HFF-Myc (cell line): ENCODE results near the gene IFT43.

Experiments used
- DNase-seq: peaks from one replicate; pipeline ENCODE4 v3.0.0-alpha.2; 2011; ENCODE audit warnings: low read depth; ENCODE audit errors: extremely low read depth
- H3K4me3 ChIP-seq: replicated peaks from 2 replicates; pipeline ENCODE4 v1.5.1; 2011; ENCODE audit warnings: low read depth, mild to moderate bottlenecking, control low read depth, low read length
- TF ChIP-seq, protein P1 (sequence below): IDR thresholded peaks from 2 replicates; pipeline ENCODE4 v1.5.1; 2012; ENCODE audit warnings: mild to moderate bottlenecking, low read depth, low read length, control low read depth; ENCODE audit errors: missing control alignments

The IFT43 gene

GRCh38 chr14:76022991-76023390, 37.4 kb downstream of the IFT43 start:
- DNase-seq, result no peak
- TF ChIP-seq, protein P1, sequence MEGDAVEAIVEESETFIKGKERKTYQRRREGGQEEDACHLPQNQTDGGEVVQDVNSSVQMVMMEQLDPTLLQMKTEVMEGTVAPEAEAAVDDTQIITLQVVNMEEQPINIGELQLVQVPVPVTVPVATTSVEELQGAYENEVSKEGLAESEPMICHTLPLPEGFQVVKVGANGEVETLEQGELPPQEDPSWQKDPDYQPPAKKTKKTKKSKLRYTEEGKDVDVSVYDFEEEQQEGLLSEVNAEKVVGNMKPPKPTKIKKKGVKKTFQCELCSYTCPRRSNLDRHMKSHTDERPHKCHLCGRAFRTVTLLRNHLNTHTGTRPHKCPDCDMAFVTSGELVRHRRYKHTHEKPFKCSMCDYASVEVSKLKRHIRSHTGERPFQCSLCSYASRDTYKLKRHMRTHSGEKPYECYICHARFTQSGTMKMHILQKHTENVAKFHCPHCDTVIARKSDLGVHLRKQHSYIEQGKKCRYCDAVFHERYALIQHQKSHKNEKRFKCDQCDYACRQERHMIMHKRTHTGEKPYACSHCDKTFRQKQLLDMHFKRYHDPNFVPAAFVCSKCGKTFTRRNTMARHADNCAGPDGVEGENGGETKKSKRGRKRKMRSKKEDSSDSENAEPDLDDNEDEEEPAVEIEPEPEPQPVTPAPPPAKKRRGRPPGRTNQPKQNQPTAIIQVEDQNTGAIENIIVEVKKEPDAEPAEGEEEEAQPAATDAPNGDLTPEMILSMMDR, result no peak
- H3K4me3 ChIP-seq, result no peak overlapping the region

DNA sequence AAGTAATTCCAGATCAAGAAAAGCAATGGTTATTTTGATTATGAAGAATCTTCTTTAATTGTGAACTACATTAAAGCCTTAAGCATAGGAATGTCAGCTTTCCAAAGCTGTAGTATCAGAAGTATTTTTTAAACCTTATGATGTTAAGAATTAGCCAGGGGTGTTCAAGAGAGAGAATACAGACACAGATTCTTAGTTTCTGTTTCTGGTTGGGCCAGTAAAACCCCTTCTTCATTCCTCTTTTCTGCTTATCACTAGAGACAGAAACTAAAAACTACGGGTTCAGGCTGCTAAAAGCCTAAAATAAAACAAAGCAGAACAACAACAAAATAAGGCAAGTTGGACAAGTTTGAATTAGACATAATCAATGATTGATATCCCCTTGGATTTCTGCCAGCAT, 38.2 kb downstream of the IFT43 start:
- no peak overlapping the region for H3K4me3 ChIP-seq
- no peak for DNase-seq
- TF ChIP-seq, protein P1, result no peak

GRCh38 chr14:76024211-76024907, 38.8 kb downstream of the IFT43 start:
- no peak for DNase-seq
- TF ChIP-seq, protein P1, result no peak

GRCh38 chr14:76034566-76034965, 49.0 kb downstream of the IFT43 start:
- no peak for DNase-seq
- H3K4me3 ChIP-seq, result no peak overlapping the region
- TF ChIP-seq, protein P1, result no peak

More at GRCh38 chr14:76024211-76024907, 38.8 kb downstream of the IFT43 start:
- no peak overlapping the region for H3K4me3 ChIP-seq

- TF ChIP-seq, protein P1, result no peak
Measured at GRCh38 chr14:76040704-76041103, 55.1 kb downstream of the IFT43 start.

GRCh38 chr14:76045773-76046172, 60.2 kb downstream of the IFT43 start:
- no peak for DNase-seq
- no peak overlapping the region for H3K4me3 ChIP-seq

More at GRCh38 chr14:76040704-76041103, 55.1 kb downstream of the IFT43 start:
- H3K4me3 ChIP-seq, result no peak overlapping the region
- no peak for DNase-seq

More at GRCh38 chr14:76045773-76046172, 60.2 kb downstream of the IFT43 start:
- TF ChIP-seq, protein P1, result no peak
